Inflammatory macrophage treated with lipopolysaccharide for 1 hour (primary cell): ENCODE measurements around the gene FKRP.
"Not testable (repeated sequence)": the region's sequence is repeated elsewhere in the genome, so short reads cannot be mapped to it uniquely, and the experiment has no call there.

ENCODE experiments used
- DNase-seq, 2 donors: peaks; one replicate each; pipeline ENCODE4 v3.0.0-alpha.2; 2020 to 2022

The FKRP gene

GRCh38 chr19:46786236-46787039 is 40.6 kb downstream of the FKRP start:
- DNase-seq, result peak; percentile 80 to 86

GRCh38 chr19:46787040-46787330 is 41.1 kb downstream of the FKRP start:
- no peak for DNase-seq

DNA sequence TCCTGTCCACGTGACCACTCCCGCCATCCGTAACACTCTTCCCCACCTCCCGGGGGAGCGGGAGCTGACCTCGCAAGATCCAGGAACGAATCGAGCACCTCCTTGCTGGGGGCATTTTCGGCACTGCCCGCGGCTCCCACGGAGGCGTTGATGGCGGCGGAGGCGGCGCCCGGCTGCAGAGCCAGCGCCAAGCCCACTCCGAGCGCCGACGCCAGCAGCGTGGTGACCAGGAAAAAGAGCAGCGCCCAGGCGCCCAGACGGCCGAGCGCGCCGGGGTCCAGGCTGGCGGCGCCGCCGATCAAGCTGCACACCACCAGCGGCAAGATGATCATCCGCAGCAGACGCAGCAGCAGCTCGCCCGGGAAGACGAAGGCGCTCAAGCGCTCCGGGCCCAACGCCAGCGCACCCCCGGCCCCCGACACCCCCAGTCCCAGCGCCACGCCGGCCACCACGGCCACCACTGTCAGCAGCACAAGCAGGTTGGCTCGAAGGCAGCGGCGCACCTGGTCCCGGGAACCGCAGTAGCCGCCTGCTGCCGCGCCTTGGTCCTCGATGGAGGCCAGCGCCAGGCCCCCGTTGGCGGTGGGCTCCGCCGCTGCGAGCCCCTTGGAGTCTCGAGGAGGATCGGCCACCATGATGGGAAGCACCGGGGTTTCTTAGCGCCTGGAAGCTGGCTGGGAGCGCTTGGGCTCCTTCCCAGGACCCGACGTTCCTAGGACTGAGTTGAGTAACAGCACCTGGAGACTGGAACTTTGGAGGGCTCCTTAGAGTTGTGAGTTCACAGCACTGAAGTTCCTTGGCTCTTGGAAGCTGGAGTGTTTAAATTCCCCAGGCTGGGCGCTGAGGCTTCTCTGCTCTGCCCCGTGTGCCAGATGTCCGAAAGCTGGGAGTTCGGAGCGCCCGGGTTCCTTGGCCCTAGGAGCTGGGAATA is 41.7 kb downstream of the FKRP start:
- peak; percentile 32 to 39 for DNase-seq

GRCh38 chr19:46788262-46788967 is 42.6 kb downstream of the FKRP start, which contains the start of gene SLC1A5:
Gene SLC1A5, minus strand, starts transcription at chr19:46788594. Its CDS starts 629 bp downstream, at chr19:46787965.
- DNase-seq, result peak; percentile 94 to 99

- DNase-seq, result no peak
Measured at GRCh38 chr19:46788968-46789338, 43.1 kb downstream of the FKRP start.

DNA sequence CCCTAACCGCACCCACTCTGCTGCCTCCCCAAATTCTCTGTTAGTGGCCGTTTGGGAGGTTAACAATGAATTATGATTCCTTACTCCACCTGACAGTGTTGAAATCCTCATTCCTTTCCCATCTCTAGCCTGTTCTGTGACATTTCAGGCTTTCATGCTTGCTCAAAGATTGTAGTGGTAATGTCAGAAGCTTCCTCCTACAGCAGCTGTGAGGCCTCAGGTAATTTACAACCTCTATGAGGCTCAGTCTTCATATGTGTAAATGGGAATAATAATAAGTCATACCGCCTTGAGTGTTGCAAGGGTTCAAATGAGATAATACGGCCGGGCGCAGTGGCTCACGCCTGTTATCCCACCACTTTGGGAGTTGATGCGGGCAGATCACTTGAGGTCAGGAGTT is 43.5 kb downstream of the FKRP start:
- no peak for DNase-seq

DNA sequence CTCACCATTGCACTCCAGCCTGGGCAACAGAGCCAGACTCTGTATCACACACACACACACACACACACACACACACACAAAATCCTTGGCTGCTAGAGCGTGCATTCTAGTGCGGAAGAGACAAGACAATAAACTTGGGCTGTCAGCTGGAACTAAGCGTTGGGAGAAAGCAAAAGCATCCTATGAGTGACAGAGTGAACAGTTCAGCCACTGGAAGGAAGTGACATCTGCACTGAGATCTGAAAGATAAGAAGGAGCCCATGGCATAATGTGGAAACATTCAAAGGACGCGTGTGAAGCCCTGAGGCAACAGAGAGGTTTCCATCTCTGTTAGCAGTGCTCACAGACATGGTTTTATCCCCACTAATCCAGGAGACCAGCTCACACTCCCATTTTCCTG is 46.1 kb downstream of the FKRP start:
- DNase-seq, result peak in 1 of 2 donors; percentile 10

- no peak for DNase-seq
Measured at GRCh38 chr19:46797881-46798280, 52.0 kb downstream of the FKRP start.

- no peak for DNase-seq
Measured at GRCh38 chr19:46798713-46799112, 52.9 kb downstream of the FKRP start.

DNA sequence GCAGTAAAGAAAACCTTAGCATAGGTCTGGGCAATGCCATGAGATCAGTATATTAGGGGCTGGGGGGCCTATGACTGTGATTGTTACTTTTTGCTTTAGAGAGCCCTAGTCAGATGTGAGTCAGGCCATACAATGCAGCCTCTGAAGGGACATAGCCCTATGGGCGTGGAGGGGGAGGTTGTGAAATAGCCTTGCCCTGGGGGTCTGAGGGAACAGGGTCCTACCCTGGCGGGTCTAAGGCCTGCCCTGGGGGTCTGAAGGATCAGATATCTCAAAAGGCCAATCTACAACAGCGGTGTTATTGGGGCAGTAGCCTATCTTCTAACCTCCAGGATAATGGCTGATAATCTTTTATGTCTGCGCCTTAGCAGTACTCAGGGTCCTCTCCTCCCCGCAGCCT is 56.3 kb downstream of the FKRP start:
- DNase-seq, result no peak

DNA sequence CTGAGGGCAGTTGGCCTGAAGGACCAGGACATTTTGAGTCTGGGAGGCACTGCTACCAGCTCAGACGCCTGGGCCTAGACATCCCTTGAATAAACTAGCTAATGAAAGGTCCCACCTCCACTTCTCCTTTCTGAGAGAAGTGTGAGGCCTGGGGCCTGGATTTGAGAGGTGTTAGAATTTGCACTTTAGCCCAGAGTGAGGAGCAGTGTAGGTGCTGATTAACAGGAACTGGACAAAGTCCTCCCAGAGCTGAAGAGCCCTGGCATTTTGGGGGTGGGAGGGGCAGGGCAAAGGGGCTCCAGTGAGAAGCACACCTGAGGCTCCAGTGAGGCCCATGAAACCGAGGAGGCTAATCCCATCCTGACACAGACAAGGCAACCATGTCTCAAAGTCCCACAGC is 57.7 kb downstream of the FKRP start:
- DNase-seq, result no peak

- DNase-seq, result not testable (repeated sequence)
Measured at GRCh38 chr19:46804432-46804831, 58.6 kb downstream of the FKRP start.

DNA sequence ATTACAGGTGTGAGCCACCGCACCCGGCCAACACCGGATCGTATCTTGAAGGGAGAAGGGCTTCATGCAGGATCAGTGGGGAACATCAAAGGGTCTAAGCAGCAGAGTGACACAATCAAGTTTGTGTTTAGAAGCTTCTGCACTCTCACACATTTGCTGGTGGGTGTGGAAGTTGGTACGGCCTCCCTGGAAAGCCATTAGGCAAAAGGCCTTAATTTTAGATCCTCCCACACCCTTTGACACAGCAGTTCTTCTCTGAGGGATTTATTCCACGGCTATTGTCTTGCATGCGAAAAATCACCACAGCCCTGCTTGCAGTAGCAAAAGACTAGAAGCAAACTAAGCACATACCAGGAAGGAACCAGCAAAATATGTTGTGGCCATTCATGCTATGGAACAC is 60.8 kb downstream of the FKRP start:
- DNase-seq, result peak; percentile 73 to 90
